Occipital lobe (tissue), 2 donors: ENCODE data around the gene NDUFS7. TPM values are rescaled to one million over a fixed set of nuclear protein-coding genes. Genes with fewer than 3 reads are reported as not detected.

Source experiments
- DNase-seq: peaks from one replicate; lab custom pipeline; 2025; lab: John Stamatoyannopoulos, UW
- total RNA-seq: library from RNA; depleted of rRNA; stranded (reverse); fragments of >200 nt; gene quantifications from one replicate; pipeline ENCODE4 v1.2.3, GENCODE V29; 2014

The NDUFS7 gene
- total RNA-seq, 1 donor from 2014 or later, result 26.5 TPM

DNA sequence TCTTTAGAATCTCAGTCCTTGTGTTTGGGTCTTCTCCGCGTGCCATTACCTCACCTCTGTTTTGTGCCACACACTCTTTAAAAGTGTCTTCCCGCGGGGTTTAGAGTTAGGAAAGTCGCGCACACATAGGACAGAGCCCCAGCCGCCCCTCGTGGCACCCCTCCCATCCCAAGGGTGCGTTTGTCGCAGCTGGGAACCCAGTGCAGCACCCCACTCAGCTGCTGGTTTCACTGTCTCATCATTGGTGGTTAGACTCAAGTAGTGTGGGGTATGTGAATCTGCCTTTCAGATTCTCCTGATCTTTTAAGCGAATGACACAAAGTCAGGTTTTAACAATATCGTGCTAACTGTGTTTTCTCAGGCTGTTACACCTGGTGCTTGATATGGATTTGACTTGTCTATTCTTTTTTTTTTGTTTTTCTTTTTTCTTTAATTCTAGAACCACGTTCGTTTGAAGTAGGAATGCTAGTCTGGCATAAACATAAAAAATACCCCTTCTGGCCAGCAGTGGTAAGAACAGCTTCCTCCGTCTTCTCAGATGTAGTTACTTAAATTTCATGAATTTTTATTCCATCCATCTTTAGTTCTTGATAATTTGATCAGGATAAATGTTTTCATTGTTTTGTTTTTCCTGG is 19.5 kb upstream of the NDUFS7 start:
- no peak for DNase-seq

DNA sequence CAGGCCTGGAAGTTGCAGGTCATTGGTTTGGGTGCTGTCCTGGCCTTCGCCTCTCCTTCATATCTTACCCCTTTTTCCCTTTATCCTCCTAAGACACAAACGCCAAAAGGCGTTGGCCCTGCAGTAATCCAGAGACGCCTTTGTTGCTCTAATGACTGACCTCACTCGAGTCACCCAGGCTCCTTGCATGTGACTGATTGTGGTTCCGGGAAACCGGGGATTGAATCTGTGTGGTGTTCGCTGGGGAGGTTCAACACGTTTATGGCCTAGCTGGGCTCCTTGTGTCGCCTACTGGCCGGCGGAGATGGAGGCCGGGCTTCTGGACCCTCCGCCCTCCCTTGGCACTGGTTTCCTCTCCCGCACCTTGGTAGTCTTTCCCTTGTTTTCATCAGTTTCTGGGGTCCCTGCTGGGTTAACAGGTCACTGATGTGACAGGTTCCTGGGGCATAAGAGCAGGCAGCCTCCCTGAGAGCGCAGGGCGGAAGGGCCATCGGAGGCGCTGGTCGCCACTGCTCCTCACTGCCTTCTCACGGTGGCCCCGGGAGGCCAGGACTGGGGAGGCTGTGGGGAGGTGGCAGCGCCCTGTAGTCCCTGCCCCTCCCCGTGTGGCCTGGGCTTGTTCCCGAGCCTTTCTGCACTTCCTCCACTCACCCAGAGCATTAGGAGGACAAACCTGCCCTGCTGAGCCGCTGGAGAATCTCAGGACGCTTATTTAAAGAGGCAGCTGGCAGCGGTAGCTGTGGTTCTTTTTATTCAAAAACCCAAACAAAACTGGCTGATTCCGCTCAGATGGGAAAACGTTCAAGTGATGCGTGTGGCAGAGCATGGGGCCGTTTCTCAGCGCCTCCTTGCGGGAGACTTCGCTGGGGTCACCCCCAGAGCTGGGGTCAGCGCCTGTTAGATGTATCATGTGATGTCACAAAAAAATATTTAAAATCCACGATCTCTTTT is 18.1 kb upstream of the NDUFS7 start:
- DNase-seq, result no peak

DNA sequence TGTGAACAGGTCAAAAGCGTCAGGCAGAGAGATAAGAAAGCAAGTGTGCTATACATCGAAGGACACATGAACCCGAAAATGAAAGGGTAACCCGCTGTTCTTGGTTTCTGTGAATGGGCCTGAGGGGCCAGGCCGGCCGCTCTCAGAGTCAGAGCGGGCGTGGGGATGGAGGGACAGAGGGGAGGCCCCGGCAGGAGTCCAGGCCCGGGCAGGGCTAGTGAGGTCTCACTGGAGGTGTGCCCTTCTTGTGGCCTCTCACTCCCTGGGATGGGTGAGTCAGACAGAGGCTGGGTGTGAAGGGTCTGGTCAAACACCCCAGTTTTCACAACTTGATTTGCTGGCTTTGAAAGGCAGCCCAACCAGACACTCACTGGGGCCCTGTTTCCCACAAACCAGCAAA is 17.4 kb upstream of the NDUFS7 start:
- no peak for DNase-seq

DNA sequence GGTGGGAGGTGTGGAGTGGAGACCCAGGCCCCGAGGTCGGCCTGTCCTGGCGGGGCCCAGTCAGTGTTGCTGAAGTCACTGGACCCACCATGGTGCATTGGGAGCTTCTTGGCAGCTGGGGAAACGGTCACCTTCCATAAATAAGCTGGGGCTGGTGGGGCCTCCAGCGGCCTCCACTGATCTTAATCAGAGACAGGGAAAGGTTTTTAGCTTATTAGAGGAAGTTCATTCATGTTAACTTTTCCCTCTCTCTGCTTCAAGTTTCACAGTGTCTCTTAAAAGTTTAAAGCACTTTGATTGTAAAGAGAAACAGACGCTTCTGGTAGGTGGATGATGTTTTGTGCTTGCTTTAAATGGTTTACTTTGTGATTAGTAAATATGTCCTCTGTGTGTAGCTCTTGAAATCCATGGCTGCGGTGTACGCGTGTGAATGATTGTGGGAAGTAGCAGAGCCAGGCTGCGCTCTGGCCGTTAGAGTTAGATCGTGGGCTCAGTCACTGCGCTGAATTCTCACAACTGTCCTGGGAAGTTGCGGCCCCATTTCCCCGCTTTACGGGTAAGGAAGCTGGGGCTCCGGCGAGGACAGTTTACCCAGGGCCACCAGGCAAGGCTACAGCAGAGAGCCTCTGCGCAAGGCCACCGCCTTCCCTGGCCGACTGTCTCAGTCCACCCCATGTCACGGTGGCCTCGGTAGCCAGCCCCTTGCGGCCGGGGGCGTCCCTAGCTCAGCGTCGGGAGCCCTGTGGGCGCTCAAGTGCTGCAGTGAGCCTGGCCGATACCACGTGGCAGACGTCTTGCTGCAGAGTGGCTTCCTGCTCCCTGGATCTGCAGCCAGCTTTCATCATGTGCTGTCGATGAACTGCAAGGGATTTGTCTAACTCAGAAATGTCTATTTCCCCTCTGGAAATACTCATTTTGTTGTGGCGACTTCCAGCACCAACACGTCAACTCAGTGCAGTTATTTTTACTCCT is 16.5 kb upstream of the NDUFS7 start:
- DNase-seq, result no peak

DNA sequence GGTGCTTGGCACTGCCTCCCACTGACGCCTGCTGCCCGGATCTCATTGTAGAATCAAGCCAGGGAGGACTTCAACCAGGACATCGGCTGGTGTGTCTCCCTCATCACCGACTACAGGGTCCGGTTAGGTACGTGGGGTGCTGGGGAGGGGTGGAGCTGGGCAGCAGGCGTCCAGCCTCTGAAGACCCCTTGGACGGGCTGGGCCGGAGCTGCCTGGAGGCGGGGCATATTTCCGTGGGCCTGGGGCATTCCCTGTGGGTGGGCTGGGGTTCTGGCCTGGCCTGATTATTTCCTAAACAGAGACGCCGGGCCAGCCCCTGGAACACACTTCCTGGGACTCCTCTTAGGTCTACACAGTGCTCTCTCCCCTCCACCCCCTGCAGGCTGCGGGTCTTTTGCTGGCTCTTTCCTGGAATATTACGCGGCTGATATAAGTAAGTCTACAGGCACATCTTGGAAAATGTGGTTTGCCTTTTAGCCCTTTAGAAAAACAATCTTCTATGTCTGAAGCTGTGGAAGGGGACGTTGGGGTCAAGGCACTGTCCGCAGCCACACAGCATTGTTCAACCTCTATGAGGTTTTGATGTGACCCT is 14.4 kb upstream of the NDUFS7 start:
- DNase-seq, result no peak

DNA sequence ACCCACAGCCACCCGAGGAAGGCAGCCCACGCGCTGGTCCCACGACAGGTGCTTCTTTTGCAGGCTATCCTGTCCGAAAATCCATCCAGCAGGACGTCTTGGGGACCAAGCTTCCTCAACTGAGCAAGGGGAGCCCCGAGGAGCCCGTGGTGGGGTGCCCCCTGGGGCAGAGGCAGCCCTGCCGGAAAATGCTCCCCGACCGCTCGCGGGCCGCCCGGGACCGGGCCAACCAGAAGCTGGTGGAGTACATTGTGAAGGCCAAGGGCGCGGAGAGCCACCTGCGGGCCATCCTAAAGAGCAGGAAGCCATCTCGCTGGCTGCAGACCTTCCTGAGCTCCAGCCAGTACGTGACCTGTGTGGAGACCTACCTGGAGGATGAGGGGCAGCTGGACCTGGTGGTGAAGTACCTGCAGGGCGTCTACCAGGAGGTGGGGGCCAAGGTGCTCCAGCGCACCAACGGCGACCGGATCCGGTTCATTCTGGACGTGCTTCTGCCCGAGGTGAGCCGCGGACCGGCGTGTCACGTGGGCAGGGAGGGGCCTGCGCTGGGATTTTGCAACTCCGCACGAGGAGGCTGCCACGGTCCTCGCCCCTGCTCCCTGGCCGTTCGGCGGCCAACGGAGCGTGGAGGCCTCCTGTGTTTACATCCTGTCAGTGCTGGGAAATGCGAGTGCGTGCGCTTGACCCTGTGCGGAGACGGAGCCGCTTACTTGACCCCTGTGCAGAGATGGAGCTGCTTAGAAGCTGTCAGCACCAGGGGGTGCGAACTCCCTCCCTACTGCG is 12.9 kb upstream of the NDUFS7 start:
- DNase-seq, result no peak

DNA sequence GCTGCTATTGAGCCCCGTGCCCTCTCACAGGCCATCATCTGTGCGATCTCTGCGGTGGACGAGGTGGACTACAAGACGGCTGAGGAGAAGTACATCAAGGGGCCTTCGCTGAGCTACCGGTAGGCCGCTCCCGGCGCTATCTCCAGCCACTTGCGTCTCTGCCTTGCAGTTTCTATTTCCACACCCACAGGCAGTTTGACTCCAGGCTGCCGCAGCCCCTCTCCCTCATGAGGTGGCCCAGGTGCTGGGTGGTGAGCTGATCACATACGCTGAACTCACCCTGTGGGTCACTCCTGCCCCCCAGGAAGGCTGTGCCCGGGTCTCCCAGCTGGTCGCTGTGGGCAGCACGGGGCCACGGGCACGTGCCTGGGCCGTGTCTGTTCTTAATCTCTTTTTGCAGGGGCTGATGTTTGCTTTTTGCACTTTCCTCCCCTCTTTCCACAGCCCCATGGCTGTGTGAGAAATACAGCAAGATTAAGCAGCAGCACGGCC is 10.6 kb upstream of the NDUFS7 start:
- DNase-seq, result no peak

DNA sequence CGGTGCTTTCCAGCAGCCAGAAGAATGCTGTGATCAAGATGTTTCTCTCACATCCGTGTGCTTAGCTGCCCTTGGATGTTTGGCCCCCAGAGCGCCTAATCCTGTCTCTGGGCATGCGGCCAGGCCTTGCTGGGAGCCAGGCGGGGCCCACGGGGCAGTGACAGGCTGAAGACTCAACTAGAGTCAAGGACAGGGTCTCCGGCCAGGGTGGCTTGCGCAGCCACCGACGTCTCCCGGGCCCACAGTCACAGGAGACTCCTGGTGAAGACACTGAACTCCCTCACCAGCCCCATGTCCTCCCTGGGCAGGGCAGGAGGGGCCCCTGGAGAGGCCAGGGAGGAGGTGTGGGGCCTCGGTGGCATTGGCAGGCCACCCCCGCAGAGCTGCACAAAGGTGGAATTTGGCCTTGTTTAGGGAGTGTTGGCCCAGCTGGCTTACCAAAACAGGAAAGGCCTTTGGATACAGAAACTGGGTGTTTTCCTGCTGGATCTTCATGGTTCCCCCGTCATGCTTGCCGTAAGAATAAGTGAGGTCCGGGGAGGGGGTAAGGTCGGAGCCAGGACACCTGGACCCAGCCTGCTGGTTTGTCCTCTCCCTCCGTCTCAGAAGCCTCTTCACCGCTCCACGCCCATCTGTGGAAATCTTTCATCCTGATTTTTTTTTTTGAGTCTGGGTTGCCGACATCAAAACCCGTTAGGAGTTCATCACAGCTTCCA is 10.0 kb upstream of the NDUFS7 start:
- no peak for DNase-seq

DNA sequence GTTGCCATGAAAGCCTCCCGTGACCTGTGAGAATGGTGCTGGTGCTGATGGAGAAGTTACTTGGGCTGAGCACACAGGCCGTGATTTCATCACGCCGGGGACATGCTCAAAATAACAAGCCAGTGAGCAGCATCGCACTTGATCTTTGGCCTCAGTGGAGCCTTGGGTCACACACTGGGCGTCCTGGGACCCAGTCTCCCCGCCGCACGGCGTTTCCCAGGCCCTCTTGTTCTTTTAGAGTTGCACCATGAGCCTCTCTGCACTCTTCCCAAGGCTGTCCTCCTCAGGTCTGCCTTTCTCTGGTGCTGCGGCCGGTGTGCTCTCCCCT is 9.5 kb upstream of the NDUFS7 start:
- DNase-seq, result no peak

DNA sequence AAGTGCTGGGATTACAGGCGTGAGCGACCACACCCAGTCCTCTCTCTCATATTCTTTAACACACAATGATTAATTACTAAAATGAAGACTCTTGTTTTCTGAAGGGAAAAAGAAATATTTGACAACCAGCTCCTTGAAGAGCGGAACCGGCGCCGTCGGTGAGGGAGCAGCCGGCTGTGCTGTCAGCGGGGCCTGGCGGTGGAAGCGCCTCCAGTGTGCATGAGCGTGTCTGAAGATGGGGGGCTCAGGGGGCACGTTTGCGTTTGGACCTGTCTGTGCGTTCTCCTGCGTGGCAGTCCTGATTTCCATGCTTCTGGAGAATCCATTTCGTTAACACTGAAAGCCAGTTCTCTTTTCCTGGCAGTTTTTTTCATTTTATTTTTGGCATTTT is 7.3 kb upstream of the NDUFS7 start:
- no peak for DNase-seq

DNA sequence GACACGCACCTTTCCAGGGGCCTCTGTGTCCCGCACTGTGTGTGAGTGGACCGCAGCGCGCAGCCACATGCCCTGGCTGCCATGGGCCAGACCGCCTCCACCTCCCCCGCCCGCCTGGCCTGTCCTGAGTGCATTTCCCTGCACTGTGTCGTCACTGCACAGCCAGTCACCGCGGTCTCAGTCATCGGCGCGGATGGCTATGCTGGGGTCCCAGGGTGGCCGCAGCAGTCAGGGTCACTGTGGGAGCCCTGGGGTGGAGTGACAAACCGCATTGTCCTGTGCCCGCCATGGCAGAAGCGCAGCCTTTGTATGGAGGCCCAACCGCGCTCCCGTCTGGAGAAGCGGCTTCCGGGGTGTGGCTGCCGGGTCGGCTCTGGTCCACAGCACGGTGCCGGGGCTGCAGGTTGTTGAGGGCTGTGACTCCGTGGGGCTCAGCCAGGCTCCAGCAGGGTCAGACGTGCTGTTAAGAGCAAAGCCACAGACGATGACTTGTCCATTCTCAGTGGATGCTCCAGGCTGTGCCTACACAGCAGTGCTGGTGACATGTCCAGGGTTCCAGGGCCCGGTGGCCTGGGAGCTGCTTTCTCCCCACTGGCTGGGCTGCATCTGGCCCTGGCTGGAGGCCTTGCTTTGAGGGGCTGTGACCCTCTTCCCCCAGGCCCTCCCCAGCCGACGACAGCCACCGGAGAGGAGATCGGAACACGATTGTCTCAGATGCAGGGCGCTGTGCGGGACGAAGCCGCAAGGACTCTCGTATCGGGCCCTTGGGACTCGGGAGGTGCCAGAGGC is 6.3 kb upstream of the NDUFS7 start:
- no peak for DNase-seq

DNA sequence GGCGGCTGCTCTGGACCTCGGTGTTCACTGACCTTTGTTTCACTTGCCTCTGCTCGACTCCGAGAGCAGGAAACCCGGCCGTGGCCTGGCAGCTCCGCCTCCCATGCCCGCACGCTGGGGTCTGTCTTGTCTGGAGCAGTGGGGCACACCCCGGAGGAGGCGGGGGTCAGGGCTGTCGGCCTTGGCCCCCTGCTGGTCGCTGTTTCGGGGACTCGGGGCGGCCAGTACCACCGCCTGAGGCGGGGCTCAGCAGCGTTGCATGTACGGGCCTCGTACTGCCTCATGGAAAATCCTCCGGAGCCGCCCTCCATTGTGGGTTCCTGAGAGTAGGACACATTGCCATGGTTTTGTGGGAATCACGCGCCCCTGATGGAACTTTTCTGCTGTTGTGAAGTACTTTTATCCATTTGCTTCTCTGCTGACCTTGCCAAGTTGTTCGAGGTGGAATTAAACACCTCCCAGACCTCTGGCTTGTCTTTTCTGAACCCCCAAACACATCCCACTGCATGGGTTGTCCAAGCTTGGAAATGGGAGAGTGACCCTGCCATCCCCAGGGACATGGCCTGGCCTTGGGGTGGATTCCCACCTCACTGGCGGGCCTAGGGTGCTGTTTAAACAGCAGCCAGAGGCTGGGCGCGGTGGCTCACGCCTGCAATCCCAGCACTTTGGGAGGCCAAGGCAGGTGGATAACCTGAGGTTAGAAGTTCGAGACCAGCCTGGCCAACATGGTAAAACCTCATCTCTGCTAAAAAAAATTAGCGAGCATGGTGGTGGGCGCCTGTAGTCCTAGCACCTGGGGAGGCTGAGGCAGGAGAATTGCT is 5.5 kb upstream of the NDUFS7 start:
- DNase-seq, result no peak

DNA sequence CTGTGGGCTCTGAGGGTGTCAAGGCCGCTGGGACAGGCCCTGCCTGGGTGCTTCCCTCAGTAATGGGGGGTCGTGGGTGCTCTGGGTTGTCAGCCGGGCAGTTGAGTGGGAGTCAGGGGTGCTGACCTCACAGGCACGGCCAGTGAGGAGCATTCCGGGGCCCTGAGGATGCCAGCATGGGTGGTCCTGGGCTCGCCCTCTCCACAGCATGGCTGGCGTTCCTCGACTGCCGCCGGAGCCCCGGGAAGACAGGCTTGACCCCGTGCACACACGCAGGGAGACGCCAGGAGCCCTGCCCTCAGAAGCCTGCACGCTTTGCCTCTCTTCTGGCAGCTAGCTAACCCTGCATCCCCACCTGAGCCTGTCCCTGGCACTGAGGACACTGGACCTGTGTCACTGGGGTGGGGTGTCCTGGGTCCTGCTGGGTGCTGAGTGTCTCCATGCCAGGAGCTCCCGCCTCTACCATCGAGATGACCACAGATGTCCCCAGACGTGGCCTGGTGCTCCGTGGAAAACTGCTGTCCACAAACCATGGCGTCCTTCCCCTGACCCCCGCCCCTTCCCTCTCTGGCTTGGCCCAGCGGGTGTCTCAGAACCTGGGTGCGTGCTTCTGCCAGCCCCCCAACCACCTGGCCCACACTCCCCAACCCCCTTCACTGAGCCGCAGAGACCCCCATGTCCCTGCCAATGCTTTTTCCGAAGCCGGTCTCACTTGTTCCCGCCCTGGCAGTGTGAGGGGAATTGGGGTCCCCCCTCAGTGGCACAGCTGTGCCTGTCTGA is 4.4 kb upstream of the NDUFS7 start:
- no peak for DNase-seq

DNA sequence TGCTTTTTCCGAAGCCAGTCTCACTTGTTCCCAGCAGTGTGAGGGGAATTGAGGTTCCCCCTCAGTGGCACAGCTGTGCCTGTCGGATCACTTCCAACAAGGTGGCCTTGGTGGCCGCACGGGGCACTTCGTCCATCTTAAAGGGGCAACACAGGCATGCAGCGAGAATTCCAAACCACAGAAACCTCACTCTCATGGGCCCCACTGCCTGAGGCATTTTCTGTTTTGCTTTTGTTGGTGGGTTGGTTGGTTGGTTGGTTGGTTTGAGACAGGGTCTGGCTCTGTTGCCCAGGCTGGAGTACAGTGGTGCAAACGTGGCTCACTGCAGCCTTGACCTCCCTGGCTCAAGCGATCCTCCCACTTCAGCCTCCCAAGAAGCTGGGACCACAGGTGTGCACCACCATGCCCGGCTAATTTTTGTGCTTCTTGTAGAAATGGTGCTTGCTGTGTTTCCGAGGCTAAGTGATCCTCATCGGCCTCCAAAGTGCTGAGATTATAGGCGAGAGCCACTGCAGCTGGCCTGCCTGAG is 3.7 kb upstream of the NDUFS7 start:
- DNase-seq, result no peak

DNA sequence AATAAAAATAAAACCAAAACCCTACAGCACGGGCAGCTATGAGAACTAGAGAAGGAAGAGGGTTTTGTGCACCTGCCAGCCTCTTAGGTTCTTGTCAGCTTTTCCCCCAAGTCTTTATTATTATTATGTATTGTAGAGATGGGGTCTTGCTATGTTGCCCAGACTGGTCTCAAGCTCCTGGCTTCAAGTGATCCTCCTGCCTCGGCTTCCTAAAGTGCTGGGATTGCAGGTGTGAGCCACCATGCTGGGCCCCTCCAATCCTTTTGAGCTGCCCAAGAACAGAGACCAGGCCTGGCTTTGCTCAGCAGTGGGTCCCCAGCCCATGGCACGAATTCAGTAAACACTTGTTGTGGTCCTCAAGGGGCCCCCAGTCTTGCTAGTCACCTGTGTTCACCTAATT is 1.5 kb upstream of the NDUFS7 start:
- no peak for DNase-seq

DNA sequence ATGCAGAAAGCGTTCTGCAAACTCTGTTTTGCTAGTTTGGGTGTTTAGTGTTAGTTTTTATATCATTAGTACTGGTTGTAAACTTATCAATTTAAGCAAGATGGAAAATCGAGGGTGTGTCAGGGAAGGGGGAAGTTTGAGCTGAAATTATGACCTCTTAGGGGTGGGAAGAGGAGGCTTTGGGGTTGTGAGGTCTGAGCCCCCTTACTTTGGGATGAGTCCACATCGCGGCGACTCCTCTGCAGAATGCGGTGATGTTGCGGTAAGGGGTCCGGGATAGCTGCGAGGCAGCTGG is 743 bp upstream of the NDUFS7 start:
- no peak for DNase-seq

DNA sequence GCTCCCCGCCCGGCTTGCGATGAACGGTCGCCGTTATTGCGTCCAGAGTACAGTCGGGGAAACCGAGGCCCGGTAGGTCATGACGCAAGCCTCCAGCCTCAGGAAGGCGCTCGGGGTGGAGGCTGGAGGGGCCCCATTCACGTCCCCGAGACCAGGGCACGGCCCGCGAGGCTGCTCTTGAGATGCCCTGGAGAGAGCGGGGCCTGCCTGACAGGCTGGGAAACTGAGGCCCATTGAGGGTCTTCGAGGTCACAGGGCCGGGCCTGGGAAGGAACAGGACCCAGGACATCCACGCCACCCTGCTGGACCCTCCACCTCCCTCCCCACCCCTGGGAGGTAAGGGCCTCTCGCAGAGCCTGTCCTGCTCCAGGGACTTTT is 367 bp downstream of the NDUFS7 start:
- DNase-seq, result no peak
